ENCODE data around the gene SLC1A4. TPM values are rescaled to one million over a fixed set of nuclear protein-coding genes. Genes with fewer than 3 reads are reported as not detected.

Gene SLC1A4
- total RNA-seq, 1 experiment from 2014 or later: 35.0 TPM

GRCh38 chr2:64987001-64987955 lies 1.9 kb upstream of the SLC1A4 start:
- H3K27me3 ChIP-seq (replicated peaks; ENCODE audit: control insufficient read depth, insufficient read depth, low read length): no peaks in the 10 kb centered on the region
- H3K4me3 ChIP-seq (ENCODE audit: low read depth, low read length): no peak overlapping the region
- Mint-ChIP-seq H3K27me3 (ENCODE audit: insufficient read depth, unreplicated experiment) (peaks cover 2% of the 10 kb centered on the region), H3K4me1 (ENCODE audit: low read depth, unreplicated experiment) (peaks cover 32% of the 10 kb centered on the region), H3K4me3 (ENCODE audit: unreplicated experiment) (peak overlapping the region; percentile 92), H3K27ac (ENCODE audit: unreplicated experiment) (no peak overlapping the region), H3K9me3 (ENCODE audit: unreplicated experiment) (no peaks in the 10 kb centered on the region), H3K36me3 (ENCODE audit: insufficient read depth, unreplicated experiment) (peaks cover 5% of the 10 kb centered on the region)
- CTCF ChIA-PET: interaction anchor here (1.0 to 1.9 kb wide), 3 partner anchors 8 to 70 kb away, joined by 5 to 12 read pairs (median 6); no protein-coding TSS in a partner anchor
- TF ChIP-seq, protein P1, sequence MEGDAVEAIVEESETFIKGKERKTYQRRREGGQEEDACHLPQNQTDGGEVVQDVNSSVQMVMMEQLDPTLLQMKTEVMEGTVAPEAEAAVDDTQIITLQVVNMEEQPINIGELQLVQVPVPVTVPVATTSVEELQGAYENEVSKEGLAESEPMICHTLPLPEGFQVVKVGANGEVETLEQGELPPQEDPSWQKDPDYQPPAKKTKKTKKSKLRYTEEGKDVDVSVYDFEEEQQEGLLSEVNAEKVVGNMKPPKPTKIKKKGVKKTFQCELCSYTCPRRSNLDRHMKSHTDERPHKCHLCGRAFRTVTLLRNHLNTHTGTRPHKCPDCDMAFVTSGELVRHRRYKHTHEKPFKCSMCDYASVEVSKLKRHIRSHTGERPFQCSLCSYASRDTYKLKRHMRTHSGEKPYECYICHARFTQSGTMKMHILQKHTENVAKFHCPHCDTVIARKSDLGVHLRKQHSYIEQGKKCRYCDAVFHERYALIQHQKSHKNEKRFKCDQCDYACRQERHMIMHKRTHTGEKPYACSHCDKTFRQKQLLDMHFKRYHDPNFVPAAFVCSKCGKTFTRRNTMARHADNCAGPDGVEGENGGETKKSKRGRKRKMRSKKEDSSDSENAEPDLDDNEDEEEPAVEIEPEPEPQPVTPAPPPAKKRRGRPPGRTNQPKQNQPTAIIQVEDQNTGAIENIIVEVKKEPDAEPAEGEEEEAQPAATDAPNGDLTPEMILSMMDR (IDR thresholded peaks at IDR 0.05; ENCODE audit: insufficient read depth in 1 of 2, low read depth in 1 of 2, low read length in 1 of 2, severe bottlenecking in 1 of 2, unreplicated experiment in 1 of 2): no peak
- no peaks in the 10 kb centered on the region for H3K9me3 ChIP-seq
- POLR2A ChIA-PET: interaction anchor here (0.6 to 1.0 kb wide), 2 partner anchors 69 to 502 kb away, joined by 4 to 5 read pairs; partner anchors contain the start of gene CEP68
- intact Hi-C loops (cut with micrococcal nuclease; ENCODE audit: unreplicated experiment): loop anchor here (5.0 kb wide), 1 partner anchor 45 kb away; no protein-coding TSS in a partner anchor
- H3K4me1 ChIP-seq: peaks cover 18% of the 10 kb centered on the region
- DNase-seq: no peak
- no peaks in the 10 kb centered on the region for H3K36me3 ChIP-seq (ENCODE audit: control insufficient read depth, insufficient read depth, low read length)
- BruUV-seq (replicated peaks): no TSS peak

GRCh38 chr2:64987956-64988419 lies 1.2 kb upstream of the SLC1A4 start:
- H3K9me3 Mint-ChIP-seq (ENCODE audit: unreplicated experiment): no peaks in the 10 kb centered on the region
- Histone ChIP-seq H3K36me3 (ENCODE audit: control insufficient read depth, insufficient read depth, low read length) (no peaks in the 10 kb centered on the region), H3K4me1 (peaks cover 11% of the 10 kb centered on the region), H3K9me3 (no peaks in the 10 kb centered on the region), H3K27me3 (replicated peaks; ENCODE audit: control insufficient read depth, insufficient read depth, low read length) (no peaks in the 10 kb centered on the region), H3K4me3 (ENCODE audit: low read depth, low read length) (peak overlapping the region; percentile 60)
- H3K27me3 Mint-ChIP-seq (ENCODE audit: insufficient read depth, unreplicated experiment): peaks cover 2% of the 10 kb centered on the region
- no TSS peak for BruUV-seq (replicated peaks)
- peaks cover 26% of the 10 kb centered on the region for H3K4me1 Mint-ChIP-seq (ENCODE audit: low read depth, unreplicated experiment)
- TF ChIP-seq, protein P1 (IDR thresholded peaks at IDR 0.05; ENCODE audit: insufficient read depth in 1 of 2, low read depth in 1 of 2, low read length in 1 of 2, severe bottlenecking in 1 of 2, unreplicated experiment in 1 of 2): no peak
- H3K4me3 Mint-ChIP-seq (ENCODE audit: unreplicated experiment): peak overlapping the region; percentile 92
- POLR2A ChIA-PET: interaction anchor here (0.5 to 1.0 kb wide), 7 partner anchors 9 to 502 kb away, joined by 3 to 5 read pairs (median 5); partner anchors contain the start of genes CEP68 and RAB1A
- peak overlapping the region; percentile 28 for H3K27ac Mint-ChIP-seq (ENCODE audit: unreplicated experiment)
- intact Hi-C loops (cut with micrococcal nuclease; ENCODE audit: unreplicated experiment): loop anchor here (2.0 to 5.0 kb wide), 3 partner anchors 44 to 71 kb away; no protein-coding TSS in a partner anchor
- CTCF ChIA-PET: interaction anchor here (0.6 to 1.9 kb wide), 5 partner anchors 9 to 70 kb away, joined by 3 to 12 read pairs (median 5); no protein-coding TSS in a partner anchor
- no peak for DNase-seq
- H3K36me3 Mint-ChIP-seq (ENCODE audit: insufficient read depth, unreplicated experiment): peaks cover 5% of the 10 kb centered on the region

Data from Caco-2 (cell line).